ENCODE data around the gene OTOP2.

OTOP2 gene

GRCh38 chr17:74952431-74953133, 28.5 kb downstream of the OTOP2 start:
- no peak for ATAC-seq (ENCODE audit: low read depth)
- Histone ChIP-seq H3K27me3 (ENCODE audit: insufficient read depth, poor library complexity, severe bottlenecking) (no peaks in the 10 kb centered on the region), H3K4me1 (ENCODE audit: insufficient read depth, poor library complexity, severe bottlenecking) (peaks cover 12% of the 10 kb centered on the region), H3K4me3 (ENCODE audit: severe bottlenecking) (no peak overlapping the region), H3K9me3 (ENCODE audit: severe bottlenecking) (no peaks in the 10 kb centered on the region), H3K36me3 (ENCODE audit: low read depth) (no peaks in the 10 kb centered on the region), H3K27ac (ENCODE audit: poor library complexity, severe bottlenecking) (no peak overlapping the region)
- TF ChIP-seq, protein P1, sequence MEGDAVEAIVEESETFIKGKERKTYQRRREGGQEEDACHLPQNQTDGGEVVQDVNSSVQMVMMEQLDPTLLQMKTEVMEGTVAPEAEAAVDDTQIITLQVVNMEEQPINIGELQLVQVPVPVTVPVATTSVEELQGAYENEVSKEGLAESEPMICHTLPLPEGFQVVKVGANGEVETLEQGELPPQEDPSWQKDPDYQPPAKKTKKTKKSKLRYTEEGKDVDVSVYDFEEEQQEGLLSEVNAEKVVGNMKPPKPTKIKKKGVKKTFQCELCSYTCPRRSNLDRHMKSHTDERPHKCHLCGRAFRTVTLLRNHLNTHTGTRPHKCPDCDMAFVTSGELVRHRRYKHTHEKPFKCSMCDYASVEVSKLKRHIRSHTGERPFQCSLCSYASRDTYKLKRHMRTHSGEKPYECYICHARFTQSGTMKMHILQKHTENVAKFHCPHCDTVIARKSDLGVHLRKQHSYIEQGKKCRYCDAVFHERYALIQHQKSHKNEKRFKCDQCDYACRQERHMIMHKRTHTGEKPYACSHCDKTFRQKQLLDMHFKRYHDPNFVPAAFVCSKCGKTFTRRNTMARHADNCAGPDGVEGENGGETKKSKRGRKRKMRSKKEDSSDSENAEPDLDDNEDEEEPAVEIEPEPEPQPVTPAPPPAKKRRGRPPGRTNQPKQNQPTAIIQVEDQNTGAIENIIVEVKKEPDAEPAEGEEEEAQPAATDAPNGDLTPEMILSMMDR (IDR thresholded peaks at IDR 0.05; ENCODE audit: poor library complexity, severe bottlenecking): no peak
- no peak for DNase-seq (ENCODE audit: low spot score)

GRCh38 chr17:74953134-74953687, 29.1 kb downstream of the OTOP2 start:
- Histone ChIP-seq H3K27me3 (ENCODE audit: insufficient read depth, poor library complexity, severe bottlenecking) (no peaks in the 10 kb centered on the region), H3K9me3 (ENCODE audit: severe bottlenecking) (no peaks in the 10 kb centered on the region), H3K4me3 (ENCODE audit: severe bottlenecking) (no peak overlapping the region), H3K27ac (ENCODE audit: poor library complexity, severe bottlenecking) (no peak overlapping the region), H3K4me1 (ENCODE audit: insufficient read depth, poor library complexity, severe bottlenecking) (peaks cover 12% of the 10 kb centered on the region), H3K36me3 (ENCODE audit: low read depth) (no peaks in the 10 kb centered on the region)
- TF ChIP-seq, protein P1 (IDR thresholded peaks at IDR 0.05; ENCODE audit: poor library complexity, severe bottlenecking): no peak
- no peak for DNase-seq (ENCODE audit: low spot score)
- no peak for ATAC-seq (ENCODE audit: low read depth)

DNA sequence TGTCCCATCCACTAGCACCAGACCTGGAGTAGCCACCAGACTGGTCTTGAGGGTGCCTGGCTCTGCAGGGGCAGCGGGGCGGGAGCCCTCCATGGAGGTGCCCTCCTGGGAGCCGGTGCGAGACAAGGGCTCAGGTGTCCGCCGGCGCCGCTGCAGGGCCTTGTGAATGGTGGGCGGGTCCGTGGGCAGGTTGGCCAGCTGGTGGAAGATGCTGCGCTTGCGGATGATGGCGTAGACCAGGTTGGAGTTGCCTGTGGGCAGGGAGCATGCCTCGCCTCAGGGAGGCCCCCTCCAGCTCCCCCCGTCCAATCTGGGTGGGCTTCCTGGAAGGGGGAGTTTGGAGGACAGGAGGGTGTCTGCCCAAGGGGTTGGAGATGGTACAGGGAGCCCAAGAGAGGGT, 30.0 kb downstream of the OTOP2 start:
- Histone ChIP-seq H3K4me3 (ENCODE audit: severe bottlenecking) (no peak overlapping the region), H3K27me3 (ENCODE audit: insufficient read depth, poor library complexity, severe bottlenecking) (no peaks in the 10 kb centered on the region), H3K9me3 (ENCODE audit: severe bottlenecking) (no peaks in the 10 kb centered on the region), H3K27ac (ENCODE audit: poor library complexity, severe bottlenecking) (no peak overlapping the region), H3K36me3 (ENCODE audit: low read depth) (no peaks in the 10 kb centered on the region), H3K4me1 (ENCODE audit: insufficient read depth, poor library complexity, severe bottlenecking) (peaks cover 12% of the 10 kb centered on the region)
- TF ChIP-seq, protein P1 (IDR thresholded peaks at IDR 0.05; ENCODE audit: poor library complexity, severe bottlenecking): no peak
- DNase-seq (ENCODE audit: low spot score): no peak
- no peak for ATAC-seq (ENCODE audit: low read depth)

DNA sequence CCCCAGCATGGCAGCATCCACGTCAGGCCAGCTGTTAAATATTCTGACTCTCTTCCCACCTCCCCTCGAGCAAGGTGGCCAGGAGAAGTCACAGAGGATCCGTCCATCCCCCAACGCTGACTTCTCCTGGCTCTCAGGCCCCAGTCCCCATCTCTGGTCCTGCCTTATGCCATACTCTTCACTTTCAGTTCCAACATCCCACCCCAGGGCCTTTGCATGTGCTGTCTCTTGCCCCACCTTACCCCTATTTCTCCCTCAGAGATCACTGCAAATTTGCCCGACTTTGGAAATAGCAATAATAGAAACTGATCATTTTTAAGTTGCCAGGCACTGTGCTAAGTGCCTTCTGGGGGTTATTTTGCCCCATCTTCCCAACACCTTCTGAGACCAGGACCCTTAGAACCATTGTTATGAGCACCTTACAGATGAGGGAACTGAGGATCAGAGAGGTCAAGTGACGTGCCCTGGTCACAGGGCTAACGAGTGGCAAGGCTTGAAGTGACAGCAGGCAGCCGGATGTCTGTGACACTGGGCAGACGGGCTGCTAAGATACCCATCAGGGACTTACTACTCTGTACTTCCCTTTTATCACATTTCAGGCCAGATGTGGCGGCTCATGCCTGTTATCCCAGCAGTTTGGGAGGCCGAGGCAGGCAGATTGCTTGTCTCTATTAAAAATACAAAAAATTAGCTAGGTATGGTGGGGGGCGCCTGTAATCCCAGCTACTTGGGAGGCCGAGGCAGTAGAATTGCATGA, 30.8 kb downstream of the OTOP2 start:
- Histone ChIP-seq H3K36me3 (ENCODE audit: low read depth) (no peaks in the 10 kb centered on the region), H3K4me3 (ENCODE audit: severe bottlenecking) (no peak overlapping the region), H3K27ac (ENCODE audit: poor library complexity, severe bottlenecking) (no peak overlapping the region), H3K27me3 (ENCODE audit: insufficient read depth, poor library complexity, severe bottlenecking) (no peaks in the 10 kb centered on the region), H3K4me1 (ENCODE audit: insufficient read depth, poor library complexity, severe bottlenecking) (peaks cover 12% of the 10 kb centered on the region), H3K9me3 (ENCODE audit: severe bottlenecking) (no peaks in the 10 kb centered on the region)
- TF ChIP-seq, protein P1 (IDR thresholded peaks at IDR 0.05; ENCODE audit: poor library complexity, severe bottlenecking): no peak
- DNase-seq (ENCODE audit: low spot score): no peak
- no peak for ATAC-seq (ENCODE audit: low read depth)
